ENCODE data around the gene GABRD. TPM values are rescaled to one million over a fixed set of nuclear protein-coding genes. Genes with fewer than 3 reads are reported as not detected.

The GABRD gene
- total RNA-seq, 6 experiments from 2014 or later: not detected

DNA sequence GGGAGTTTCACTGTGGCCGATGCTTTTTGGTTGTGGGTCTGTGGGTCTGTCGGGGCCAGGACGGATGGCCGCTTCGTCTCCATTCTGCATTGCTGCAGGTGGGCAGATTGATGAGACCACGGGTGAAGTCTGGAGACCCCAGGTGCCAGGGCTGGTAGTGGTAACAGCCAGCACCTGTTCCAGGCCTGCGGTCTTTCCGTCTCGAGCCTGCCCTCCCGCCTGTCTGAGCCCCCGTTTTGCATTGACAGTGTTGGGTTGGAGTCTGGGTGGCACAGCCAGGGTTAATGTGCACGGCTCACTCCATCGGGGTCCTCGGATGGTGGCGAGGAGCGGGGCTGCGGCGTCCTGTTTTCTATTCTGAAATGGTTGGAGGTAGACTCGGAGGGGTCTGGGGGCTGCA lies 55.3 kb downstream of the GABRD start:
- DNase-seq: no peak
- no peak for TF ChIP-seq CTCF (IDR thresholded peaks at IDR 0.05)
- peaks cover 27% of the 10 kb centered on the region for H3K9me3 Mint-ChIP-seq
- peak overlapping the region; percentile 69 for H3K4me3 Mint-ChIP-seq
- H3K4me1 Mint-ChIP-seq (ENCODE audit: low read depth): peaks cover 9% of the 10 kb centered on the region; the same call in 1 of the 2 replicates
- H3K27ac Mint-ChIP-seq: no peak overlapping the region
- peaks cover 14% of the 10 kb centered on the region for H3K36me3 Mint-ChIP-seq (ENCODE audit: low read depth)
- H3K27me3 Mint-ChIP-seq (ENCODE audit: insufficient read depth): peaks cover 38% of the 10 kb centered on the region

DNA sequence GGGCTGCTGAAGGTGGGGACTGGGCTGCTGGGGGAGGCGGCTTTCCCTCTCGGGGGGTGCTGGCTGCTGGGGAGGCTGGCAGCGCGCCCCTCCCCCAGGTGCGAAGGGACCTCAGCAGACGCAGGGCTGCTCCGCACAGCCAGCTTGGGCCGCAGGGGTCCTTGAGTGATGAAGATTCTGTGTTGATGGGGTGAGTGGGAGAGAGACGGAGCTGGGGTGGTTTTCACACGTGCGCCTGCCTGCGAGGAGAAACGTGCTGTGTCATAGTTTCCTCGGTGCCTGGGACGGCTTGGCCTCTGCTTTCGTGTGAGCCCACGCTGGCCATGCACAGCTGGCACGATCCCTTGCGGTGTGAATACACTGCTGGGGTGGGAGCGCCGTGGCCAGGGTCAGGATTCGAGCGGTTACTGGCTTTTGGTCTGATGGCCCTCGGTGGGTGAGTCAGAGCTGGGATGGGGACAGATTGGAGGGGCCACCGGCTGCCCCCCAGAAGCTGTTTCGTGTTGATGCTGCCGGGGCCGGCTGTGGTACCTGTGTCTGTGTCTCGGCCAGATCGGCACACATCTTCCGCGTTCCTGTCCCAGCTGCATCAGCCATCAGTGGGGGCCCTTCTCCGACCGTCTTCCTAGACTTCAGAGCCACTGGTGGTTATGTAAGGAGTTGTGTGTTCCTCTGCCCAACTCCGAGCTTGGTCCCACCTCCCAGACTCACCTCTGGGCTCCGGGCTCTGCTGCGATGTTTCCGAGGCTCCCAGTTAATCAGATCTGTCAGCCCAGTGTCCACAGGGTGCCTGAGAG lies 56.0 kb downstream of the GABRD start:
- no peak for DNase-seq
- no peak for TF ChIP-seq CTCF (IDR thresholded peaks at IDR 0.05)
- peaks cover 34% of the 10 kb centered on the region for H3K9me3 Mint-ChIP-seq
- H3K27ac Mint-ChIP-seq: no peak overlapping the region
- H3K27me3 Mint-ChIP-seq (ENCODE audit: insufficient read depth): peaks cover 38% of the 10 kb centered on the region
- H3K36me3 Mint-ChIP-seq (ENCODE audit: low read depth): peaks cover 20% of the 10 kb centered on the region
- H3K4me3 Mint-ChIP-seq: no peak overlapping the region
- H3K4me1 Mint-ChIP-seq (ENCODE audit: low read depth): peaks cover 9% of the 10 kb centered on the region; the same call in 1 of the 2 replicates

- H3K36me3 Mint-ChIP-seq (ENCODE audit: low read depth): peaks cover 22% of the 10 kb centered on the region
- peaks cover 9% of the 10 kb centered on the region; the same call in 1 of the 2 replicates for H3K4me1 Mint-ChIP-seq (ENCODE audit: low read depth)
- no peak overlapping the region for H3K4me3 Mint-ChIP-seq
- H3K27ac Mint-ChIP-seq: no peak overlapping the region
- no peak for TF ChIP-seq CTCF (IDR thresholded peaks at IDR 0.05)
- DNase-seq: no peak
- peaks cover 46% of the 10 kb centered on the region for H3K9me3 Mint-ChIP-seq
- H3K27me3 Mint-ChIP-seq (ENCODE audit: insufficient read depth): peaks cover 36% of the 10 kb centered on the region
Observed at GRCh38 chr1:2076826-2077225, 57.7 kb downstream of the GABRD start.

DNA sequence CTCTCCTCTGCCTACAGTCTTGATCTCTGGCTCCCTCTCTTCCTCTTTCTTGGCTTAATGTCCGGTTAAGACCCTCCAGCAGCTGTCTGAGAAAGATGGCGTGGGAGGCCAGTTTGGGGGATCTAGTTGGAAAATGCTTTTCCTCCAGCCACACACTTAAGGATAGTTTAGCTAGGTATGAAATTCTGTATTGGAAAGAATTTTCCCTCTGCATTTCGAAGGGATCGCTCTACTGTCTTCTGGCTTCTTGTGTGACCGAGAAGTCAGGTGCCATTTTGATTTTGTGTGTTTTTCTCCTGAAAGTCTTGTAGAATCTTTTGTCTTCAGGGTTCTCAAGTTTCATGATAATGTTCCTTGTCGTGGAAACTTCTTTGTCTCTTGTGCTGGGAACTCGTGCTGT lies 59.0 kb downstream of the GABRD start:
- Mint-ChIP-seq H3K9me3 (peaks cover 54% of the 10 kb centered on the region), H3K4me3 (no peak overlapping the region), H3K36me3 (ENCODE audit: low read depth) (peaks cover 22% of the 10 kb centered on the region), H3K4me1 (ENCODE audit: low read depth) (peaks cover 9% of the 10 kb centered on the region; the same call in 1 of the 2 replicates), H3K27me3 (ENCODE audit: insufficient read depth) (peaks cover 27% of the 10 kb centered on the region), H3K27ac (no peak overlapping the region)
- DNase-seq: no peak
- no peak for TF ChIP-seq CTCF (IDR thresholded peaks at IDR 0.05)

- DNase-seq: no peak
- peaks cover 26% of the 10 kb centered on the region for H3K27me3 Mint-ChIP-seq (ENCODE audit: insufficient read depth)
- peaks cover 54% of the 10 kb centered on the region for H3K9me3 Mint-ChIP-seq
- H3K4me1 Mint-ChIP-seq (ENCODE audit: low read depth): no peaks in the 10 kb centered on the region
- H3K27ac Mint-ChIP-seq: no peak overlapping the region
- TF ChIP-seq CTCF (IDR thresholded peaks at IDR 0.05): no peak
- H3K4me3 Mint-ChIP-seq: no peak overlapping the region
- H3K36me3 Mint-ChIP-seq (ENCODE audit: low read depth): peaks cover 22% of the 10 kb centered on the region
Observed at GRCh38 chr1:2079396-2080085, 60.4 kb downstream of the GABRD start.
